ENCODE results near the gene SDK2.
A peak's percentile ranks its signal among the peaks of the same experiment; 100 is the strongest.

The SDK2 gene

GRCh38 chr17:73647772-73648542, 3.7 kb upstream of the SDK2 start:
- no peak for DNase-seq (ENCODE audit: low read depth)
- no peak for TF ChIP-seq CTCF (IDR thresholded peaks at IDR 0.05; ENCODE audit: insufficient read depth, low read depth, low read length, missing control alignments)
- no peak overlapping the region for H3K4me3 ChIP-seq (ENCODE audit: low read length)

GRCh38 chr17:73647301-73647695, 3.1 kb upstream of the SDK2 start:
- no peak overlapping the region for H3K4me3 ChIP-seq (ENCODE audit: low read length)
- DNase-seq (ENCODE audit: low read depth): no peak
- TF ChIP-seq CTCF (IDR thresholded peaks at IDR 0.05; ENCODE audit: insufficient read depth, low read depth, low read length, missing control alignments): no peak

DNA sequence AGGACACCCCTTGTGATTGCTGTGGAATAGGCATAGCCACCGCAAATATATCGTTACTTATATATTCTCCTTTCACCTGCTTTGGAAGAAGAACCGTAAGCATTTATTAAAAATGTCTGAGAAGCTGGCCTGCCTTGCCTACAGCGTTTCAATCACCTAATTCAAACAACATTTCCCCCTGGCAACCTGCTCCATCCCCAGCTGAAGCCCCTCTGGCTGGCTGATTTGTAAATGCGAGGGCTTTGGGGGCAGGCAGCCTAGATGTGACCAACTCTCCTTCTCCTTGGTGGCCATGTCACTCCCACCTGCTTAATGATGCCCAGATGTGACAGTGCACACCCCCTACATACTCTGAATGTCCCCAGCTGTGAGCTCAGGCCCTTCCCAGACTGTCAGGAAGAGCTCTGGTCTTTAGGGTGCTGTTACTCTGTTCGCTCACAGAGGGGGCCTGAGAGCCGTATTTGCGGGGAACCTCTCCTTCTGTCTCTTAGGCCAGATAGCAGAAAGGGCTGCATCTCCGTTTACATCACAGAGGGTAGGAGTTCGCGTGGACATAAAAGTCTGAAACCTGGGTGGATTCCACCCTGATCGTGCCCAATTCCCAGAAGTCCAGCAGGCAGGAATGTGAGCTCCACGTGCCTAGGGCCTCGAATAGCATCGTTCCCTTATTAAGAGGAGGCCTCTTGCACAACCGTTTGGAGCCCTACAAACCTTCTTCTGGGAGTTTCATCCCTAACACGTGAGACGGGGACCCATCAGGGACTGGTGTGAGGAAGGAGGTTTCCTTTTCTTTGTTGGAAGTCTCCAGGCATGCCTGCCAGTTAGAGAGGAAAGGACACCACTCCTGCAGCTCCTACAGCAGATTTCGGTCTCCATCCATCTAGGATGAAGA, 2.4 kb upstream of the SDK2 start:
- no peak for TF ChIP-seq CTCF (IDR thresholded peaks at IDR 0.05; ENCODE audit: insufficient read depth, low read depth, low read length, missing control alignments)
- DNase-seq (ENCODE audit: low read depth): no peak
- H3K4me3 ChIP-seq (ENCODE audit: low read length): no peak overlapping the region

DNA sequence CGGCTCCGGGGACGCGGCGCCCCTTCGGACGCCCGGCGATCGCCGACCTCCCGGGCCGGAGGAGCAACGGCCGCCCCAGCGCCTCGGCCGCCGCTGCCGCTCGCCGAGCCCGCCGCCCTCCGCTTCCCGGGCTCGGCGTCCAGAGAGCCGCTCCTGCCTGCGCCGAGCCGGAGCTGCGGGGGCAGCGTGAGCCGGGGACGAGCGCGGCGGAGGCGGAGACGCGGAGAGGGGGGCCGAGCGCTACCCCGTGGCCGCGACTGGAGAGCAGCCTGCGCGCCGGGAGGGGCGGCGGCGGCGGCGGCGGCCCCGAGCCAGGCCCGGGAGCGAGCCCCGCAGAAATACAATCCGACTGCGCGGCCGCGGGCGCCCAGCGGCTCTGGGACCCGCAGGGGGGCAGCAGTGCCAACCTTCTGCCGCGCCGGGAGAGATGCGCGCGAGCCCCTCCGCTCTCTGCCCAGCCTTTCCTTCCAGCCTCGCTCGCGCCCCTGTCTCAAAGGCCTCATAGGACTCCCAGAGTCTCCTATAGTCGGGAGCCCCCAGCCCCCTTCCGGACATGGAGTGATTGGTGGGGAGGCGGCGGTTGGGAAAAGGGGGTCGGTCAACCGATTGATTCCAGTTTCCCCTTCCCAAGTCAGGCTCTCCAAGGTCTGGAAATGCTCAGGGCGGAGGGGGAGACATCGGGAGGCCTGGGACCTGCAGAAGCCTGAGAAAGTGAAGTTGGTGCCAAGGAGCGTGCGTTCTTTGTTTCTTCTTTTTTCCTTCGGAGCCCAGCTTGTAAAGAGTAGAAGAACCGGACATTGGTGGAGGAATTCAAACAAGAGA, 1.0 kb upstream of the SDK2 start:
- peak; percentile 74 for DNase-seq (ENCODE audit: low read depth)
- peak overlapping the region; percentile 8 for H3K4me3 ChIP-seq (ENCODE audit: low read length)
- no peak for TF ChIP-seq CTCF (IDR thresholded peaks at IDR 0.05; ENCODE audit: insufficient read depth, low read depth, low read length, missing control alignments)

DNA sequence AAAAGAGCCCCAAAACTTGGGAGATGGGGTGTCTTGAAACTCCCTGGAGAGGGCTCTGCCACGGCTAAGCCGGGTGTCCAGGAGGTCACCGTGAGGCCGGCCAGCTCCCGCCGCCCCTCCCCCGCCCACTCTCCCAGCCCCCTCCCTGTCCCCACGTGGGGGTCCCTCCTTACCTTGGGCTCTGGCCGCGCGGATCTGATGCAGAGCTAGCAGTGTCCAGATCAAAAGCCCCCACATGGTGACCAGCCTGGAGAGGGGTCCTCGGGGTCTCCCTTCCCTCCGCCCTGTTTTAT, 447 bp downstream of the SDK2 start:
- DNase-seq (ENCODE audit: low read depth): no peak
- H3K4me3 ChIP-seq (ENCODE audit: low read length): peak overlapping the region; percentile 65
- TF ChIP-seq CTCF (IDR thresholded peaks at IDR 0.05; ENCODE audit: insufficient read depth, low read depth, low read length, missing control alignments): no peak

- peak; percentile 52 for DNase-seq (ENCODE audit: low read depth)
- peak overlapping the region; percentile 65 for H3K4me3 ChIP-seq (ENCODE audit: low read length)
- TF ChIP-seq CTCF (IDR thresholded peaks at IDR 0.05; ENCODE audit: insufficient read depth, low read depth, low read length, missing control alignments): peak; percentile 20
Measured at GRCh38 chr17:73643001-73643851, 1.0 kb downstream of the SDK2 start.

All from epithelial cell of esophagus (primary cell).